DOHH2 (cell line): ENCODE results near the gene KIF21B.

ENCODE experiments used
- H3F3A ChIP-seq: fragments of 200-600 bp; sonication (generic), shearing (Covaris generic); 2 replicates; pipeline ENCODE4 v1.6.0; 2016; ENCODE audit warnings: antibody characterized with exemption, mild to moderate bottlenecking; ENCODE audit not compliant: control insufficient read depth, insufficient read depth
- H3K27ac ChIP-seq: fragments of 200-600 bp; sonication (generic); 2 replicates; pipeline ENCODE4 v1.5.1; 2014; ENCODE audit warnings: low read depth, mild to moderate bottlenecking, low read length, moderate library complexity
- H3K27me3 ChIP-seq: fragments of 200-600 bp; sonication (generic); 2 replicates; pipeline ENCODE4 v1.6.1; 2014; ENCODE audit warnings: mild to moderate bottlenecking, low read length, mixed read lengths; ENCODE audit not compliant: control insufficient read depth
- H3K36me3 ChIP-seq: fragments of 200-600 bp; sonication (generic); 2 replicates; pipeline ENCODE4 v1.6.1; 2014; ENCODE audit warnings: mild to moderate bottlenecking, low read length, moderate library complexity, mixed read lengths; ENCODE audit not compliant: control insufficient read depth
- H3K4me1 ChIP-seq: fragments of 200-600 bp; sonication (generic); 2 replicates; pipeline ENCODE4 v1.6.1; 2014; ENCODE audit warnings: mild to moderate bottlenecking, low read length, mixed read lengths; ENCODE audit not compliant: control insufficient read depth
- H3K4me2 ChIP-seq: fragments of 200-600 bp; sonication (generic); 2 replicates; pipeline ENCODE4 v1.6.0; 2014; ENCODE audit warnings: mild to moderate bottlenecking, low read length, moderate library complexity
- H3K4me3 ChIP-seq: fragments of 200-600 bp; sonication (generic); 2 replicates; pipeline ENCODE4 v1.5.1; 2014; ENCODE audit warnings: mild to moderate bottlenecking, low read length, mixed read lengths
- H3K79me2 ChIP-seq: fragments of 200-600 bp; sonication (generic); 2 replicates; pipeline ENCODE4 v1.6.1; 2014; ENCODE audit warnings: mild to moderate bottlenecking, low read length, mixed read lengths; ENCODE audit not compliant: control insufficient read depth
- H3K9me2 ChIP-seq: fragments of 200-600 bp; sonication (generic); replicated peaks from 2 replicates; pipeline ENCODE4 v1.6.1; 2014; ENCODE audit warnings: mild to moderate bottlenecking, low read length, mixed read lengths; ENCODE audit not compliant: control insufficient read depth
- H3K9me3 ChIP-seq: fragments of 200-600 bp; sonication (generic); 2 replicates; pipeline ENCODE4 v1.6.1; 2014; ENCODE audit warnings: antibody characterized with exemption, low read length, mixed read lengths; ENCODE audit not compliant: control insufficient read depth, insufficient read depth
- H4K20me1 ChIP-seq: fragments of 200-600 bp; sonication (generic); 2 replicates; pipeline ENCODE4 v1.6.0; 2014; ENCODE audit warnings: low read depth, mild to moderate bottlenecking, antibody characterized with exemption, low read length, moderate library complexity; ENCODE audit not compliant: control insufficient read depth, insufficient read depth
- EZH2phosphoT487 ChIP-seq: fragments of 200-600 bp; sonication (generic); IDR thresholded peaks from 2 replicates; pipeline ENCODE4 v1.6.1; 2017; ENCODE audit warnings: borderline replicate concordance, mild to moderate bottlenecking, antibody characterized with exemption, low read length, moderate library complexity, mixed read lengths
- TF ChIP-seq, protein P1 (sequence below): fragments of 200-600 bp; sonication (generic); IDR thresholded peaks from one replicate; pipeline ENCODE4 v1.5.1; 2014; ENCODE audit warnings: antibody characterized with exemption, mild to moderate bottlenecking, low read depth, low read length; ENCODE audit not compliant: poor library complexity, severe bottlenecking

Gene KIF21B

GRCh38 chr1:200988693-200989092 lies 34.8 kb downstream of the KIF21B start:
- Histone ChIP-seq H3K4me1 (no peaks in the 10 kb centered on the region), H3F3A (no peaks in the 10 kb centered on the region), H3K27ac (no peak overlapping the region), H3K9me2 (no peaks in the 10 kb centered on the region), H3K79me2 (no peaks in the 10 kb centered on the region), H4K20me1 (no peaks in the 10 kb centered on the region), H3K4me2 (no peak overlapping the region), H3K27me3 (no peaks in the 10 kb centered on the region), H3K36me3 (peaks cover 13% of the 10 kb centered on the region), H3K9me3 (no peaks in the 10 kb centered on the region), H3K4me3 (no peak overlapping the region)
- TF ChIP-seq, protein P1, sequence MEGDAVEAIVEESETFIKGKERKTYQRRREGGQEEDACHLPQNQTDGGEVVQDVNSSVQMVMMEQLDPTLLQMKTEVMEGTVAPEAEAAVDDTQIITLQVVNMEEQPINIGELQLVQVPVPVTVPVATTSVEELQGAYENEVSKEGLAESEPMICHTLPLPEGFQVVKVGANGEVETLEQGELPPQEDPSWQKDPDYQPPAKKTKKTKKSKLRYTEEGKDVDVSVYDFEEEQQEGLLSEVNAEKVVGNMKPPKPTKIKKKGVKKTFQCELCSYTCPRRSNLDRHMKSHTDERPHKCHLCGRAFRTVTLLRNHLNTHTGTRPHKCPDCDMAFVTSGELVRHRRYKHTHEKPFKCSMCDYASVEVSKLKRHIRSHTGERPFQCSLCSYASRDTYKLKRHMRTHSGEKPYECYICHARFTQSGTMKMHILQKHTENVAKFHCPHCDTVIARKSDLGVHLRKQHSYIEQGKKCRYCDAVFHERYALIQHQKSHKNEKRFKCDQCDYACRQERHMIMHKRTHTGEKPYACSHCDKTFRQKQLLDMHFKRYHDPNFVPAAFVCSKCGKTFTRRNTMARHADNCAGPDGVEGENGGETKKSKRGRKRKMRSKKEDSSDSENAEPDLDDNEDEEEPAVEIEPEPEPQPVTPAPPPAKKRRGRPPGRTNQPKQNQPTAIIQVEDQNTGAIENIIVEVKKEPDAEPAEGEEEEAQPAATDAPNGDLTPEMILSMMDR = no peak
- no peak for TF ChIP-seq EZH2phosphoT487

DNA sequence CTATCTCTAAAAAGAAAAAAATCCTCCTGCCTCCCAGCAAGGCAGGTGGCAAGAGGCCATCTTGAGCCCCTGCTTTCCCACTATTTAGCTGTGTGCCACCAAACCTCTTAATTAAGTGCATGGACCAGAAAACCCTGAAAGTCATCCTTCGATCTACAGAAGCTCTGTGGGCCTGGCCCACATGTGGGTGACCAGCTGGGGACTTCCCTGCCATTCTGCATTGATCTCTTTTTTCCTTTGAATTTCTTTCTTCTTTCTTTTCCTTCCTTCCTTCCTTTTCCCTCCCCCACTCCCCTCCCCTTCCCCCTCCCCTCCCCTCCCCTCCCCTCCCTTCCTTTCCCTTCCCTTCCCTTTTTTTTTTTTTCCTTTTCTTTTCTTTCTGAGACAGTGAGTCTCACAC lies 38.0 kb downstream of the KIF21B start:
- H3K27me3 ChIP-seq = no peaks in the 10 kb centered on the region
- no peaks in the 10 kb centered on the region for H3F3A ChIP-seq
- H3K4me2 ChIP-seq = no peak overlapping the region
- no peak overlapping the region for H3K27ac ChIP-seq
- TF ChIP-seq, protein P1 = no peak
- no peak for TF ChIP-seq EZH2phosphoT487
- H3K4me3 ChIP-seq = no peak overlapping the region
- H3K79me2 ChIP-seq = no peaks in the 10 kb centered on the region
- no peaks in the 10 kb centered on the region for H4K20me1 ChIP-seq
- H3K9me3 ChIP-seq = no peaks in the 10 kb centered on the region
- H3K36me3 ChIP-seq = peaks cover 13% of the 10 kb centered on the region
- no peaks in the 10 kb centered on the region for H3K9me2 ChIP-seq
- H3K4me1 ChIP-seq = no peaks in the 10 kb centered on the region

GRCh38 chr1:200983035-200983561 lies 40.4 kb downstream of the KIF21B start:
- no peak overlapping the region for H3K4me2 ChIP-seq
- no peaks in the 10 kb centered on the region for H3K79me2 ChIP-seq
- H3K9me2 ChIP-seq = no peaks in the 10 kb centered on the region
- no peaks in the 10 kb centered on the region for H3K4me1 ChIP-seq
- TF ChIP-seq EZH2phosphoT487 = no peak
- TF ChIP-seq, protein P1 = no peak
- no peak overlapping the region for H3K27ac ChIP-seq
- H3K27me3 ChIP-seq = no peaks in the 10 kb centered on the region
- H4K20me1 ChIP-seq = no peaks in the 10 kb centered on the region
- H3F3A ChIP-seq = no peaks in the 10 kb centered on the region
- no peaks in the 10 kb centered on the region for H3K9me3 ChIP-seq
- H3K4me3 ChIP-seq = no peak overlapping the region
- H3K36me3 ChIP-seq = peaks cover 12% of the 10 kb centered on the region
